GM15510 (cell line): ENCODE results near the gene ADGRG3.

ENCODE experiments used
- POLR2A ChIP-seq: IDR thresholded peaks from 3 replicates; pipeline ENCODE4 v1.6.1; 2011; ENCODE audit warnings: borderline replicate concordance; ENCODE audit not compliant: insufficient read length; ENCODE audit errors: extremely low read depth

The ADGRG3 gene

GRCh38 chr16:57649443-57649751 is 18.7 kb upstream of the ADGRG3 start:
- TF ChIP-seq POLR2A = no peak

GRCh38 chr16:57649846-57650245 is 18.3 kb upstream of the ADGRG3 start:
- no peak for TF ChIP-seq POLR2A

GRCh38 chr16:57651344-57652333 is 16.5 kb upstream of the ADGRG3 start:
- no peak for TF ChIP-seq POLR2A

- no peak for TF ChIP-seq POLR2A
Observed at GRCh38 chr16:57652695-57653471, 15.2 kb upstream of the ADGRG3 start.

- no peak for TF ChIP-seq POLR2A
Observed at GRCh38 chr16:57653936-57654335, 14.2 kb upstream of the ADGRG3 start.

- no peak for TF ChIP-seq POLR2A
Observed at GRCh38 chr16:57656342-57656955, 11.7 kb upstream of the ADGRG3 start.

GRCh38 chr16:57657228-57657627 is 10.9 kb upstream of the ADGRG3 start:
- no peak for TF ChIP-seq POLR2A

GRCh38 chr16:57658130-57658877 is 9.8 kb upstream of the ADGRG3 start:
- TF ChIP-seq POLR2A = no peak

- no peak for TF ChIP-seq POLR2A
Observed at GRCh38 chr16:57658878-57659674, 9.0 kb upstream of the ADGRG3 start.

GRCh38 chr16:57660715-57661463 is 7.2 kb upstream of the ADGRG3 start:
- TF ChIP-seq POLR2A = no peak

GRCh38 chr16:57661510-57661909 is 6.6 kb upstream of the ADGRG3 start:
- no peak for TF ChIP-seq POLR2A

- no peak for TF ChIP-seq POLR2A
Observed at GRCh38 chr16:57661936-57662906, 5.9 kb upstream of the ADGRG3 start.
